Right atrium auricular region (tissue), 2 donors: Measurements from ENCODE around the gene DNM1. TPM values are rescaled to one million over a fixed set of nuclear protein-coding genes. Genes with fewer than 3 reads are reported as not detected.

Source experiments
- DNase-seq: peaks from one replicate; pipeline ENCODE4 v3.0.0-alpha.2; 2019; ENCODE audit warnings: low spot score
- H3K27ac ChIP-seq, 2 donors: fragments of 200-600 bp; sonication (generic); 1 replicate in 1 of 2; 2 replicates in 1 of 2; pipeline ENCODE4 v1.5.1; 2016 to 2019
- H3K27me3 ChIP-seq, 2 donors: fragments of 200-600 bp; sonication (generic); one replicate each; pipeline versions ENCODE4 v1.5.1 to v1.6.0; 2017 to 2019
- H3K36me3 ChIP-seq: fragments of 200-600 bp; sonication (generic); one replicate; pipeline ENCODE4 v1.5.1; 2016
- H3K4me1 ChIP-seq, 2 donors: fragments of 200-600 bp; sonication (generic); one replicate each; pipeline versions ENCODE4 v1.5.1 to v1.6.0; 2017 to 2019
- H3K4me3 ChIP-seq, 2 donors: fragments of 200-600 bp; sonication (generic); 1 replicate in 1 of 2; 2 replicates in 1 of 2; pipeline ENCODE4 v1.5.1; 2017 to 2019; ENCODE audit warnings: mild to moderate bottlenecking in 1 of 2, moderate library complexity in 1 of 2
- H3K9me3 ChIP-seq, 2 donors: fragments of 200-600 bp; sonication (generic); one replicate each; pipeline ENCODE4 v1.5.1; 2019
- CTCF ChIP-seq, 2 donors: fragments of 200-600 bp; sonication (generic); IDR thresholded peaks; one replicate each; pipeline ENCODE4 v1.5.1; 2019; ENCODE audit warnings: antibody characterized with exemption in 2 of 2
- total RNA-seq, 2 donors: library from RNA; depleted of rRNA; stranded (reverse); fragments of >200 nt; gene quantifications; one replicate each; pipeline ENCODE4 v1.1.0, GENCODE V29; 2016

DNM1 gene
- total RNA-seq, 2 donors from 2014 or later, result 2.5 to 3.9 TPM

DNA sequence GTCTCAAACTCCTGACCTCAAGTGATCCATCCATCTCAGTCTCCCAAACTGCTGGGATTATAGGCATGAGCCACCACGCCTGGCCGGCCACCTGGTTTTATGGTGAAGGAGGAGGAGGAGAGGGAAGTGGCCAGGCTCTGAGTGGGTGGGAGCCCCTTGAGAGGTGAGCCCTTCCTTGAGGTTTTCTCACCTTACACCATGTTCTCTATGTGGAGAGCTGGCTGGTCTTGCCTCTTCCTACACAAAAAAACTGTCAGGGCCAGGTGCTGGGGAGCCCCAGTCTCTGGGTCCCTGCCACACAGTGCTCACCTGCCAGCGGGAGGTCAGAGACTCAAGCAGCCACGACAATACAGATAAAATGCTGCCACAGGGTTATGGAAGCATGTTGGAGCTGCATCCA is 91.0 kb downstream of the DNM1 start:
- no peak for DNase-seq
- no peak for TF ChIP-seq CTCF (IDR thresholded peaks at IDR 0.05)
- Histone ChIP-seq H3K4me3 (no peak overlapping the region), H3K27ac (no peak overlapping the region), H3K9me3 (no peaks in the 10 kb centered on the region), H3K27me3 (no peaks in the 10 kb centered on the region), H3K4me1 (peaks cover 0 to 3% of the 10 kb centered on the region in 2 donors), H3K36me3 (no peaks in the 10 kb centered on the region)

GRCh38 chr9:128296340-128297220 is 93.4 kb downstream of the DNM1 start:
- no peak for TF ChIP-seq CTCF (IDR thresholded peaks at IDR 0.05)
- Histone ChIP-seq H3K4me3 (no peak overlapping the region), H3K36me3 (no peaks in the 10 kb centered on the region), H3K9me3 (no peaks in the 10 kb centered on the region), H3K4me1 (peaks cover 0 to 3% of the 10 kb centered on the region in 2 donors), H3K27ac (no peak overlapping the region), H3K27me3 (no peaks in the 10 kb centered on the region)
- DNase-seq, result no peak

GRCh38 chr9:128297221-128297773 is 94.1 kb downstream of the DNM1 start:
- no peak for DNase-seq
- Histone ChIP-seq H3K9me3 (no peaks in the 10 kb centered on the region), H3K27ac (no peak overlapping the region), H3K36me3 (no peaks in the 10 kb centered on the region), H3K4me3 (no peak overlapping the region), H3K27me3 (no peaks in the 10 kb centered on the region), H3K4me1 (peaks cover 0 to 3% of the 10 kb centered on the region in 2 donors)
- TF ChIP-seq CTCF (IDR thresholded peaks at IDR 0.05), result no peak

GRCh38 chr9:128298535-128299482 is 95.6 kb downstream of the DNM1 start:
- TF ChIP-seq CTCF (IDR thresholded peaks at IDR 0.05), result no peak
- no peak for DNase-seq
- H3K27me3 ChIP-seq, result no peaks in the 10 kb centered on the region
- H3K4me1 ChIP-seq, result peaks cover 0 to 3% of the 10 kb centered on the region in 2 donors
- no peaks in the 10 kb centered on the region for H3K9me3 ChIP-seq
- no peak overlapping the region for H3K4me3 ChIP-seq
- no peaks in the 10 kb centered on the region for H3K36me3 ChIP-seq
- H3K27ac ChIP-seq, result no peak overlapping the region

DNA sequence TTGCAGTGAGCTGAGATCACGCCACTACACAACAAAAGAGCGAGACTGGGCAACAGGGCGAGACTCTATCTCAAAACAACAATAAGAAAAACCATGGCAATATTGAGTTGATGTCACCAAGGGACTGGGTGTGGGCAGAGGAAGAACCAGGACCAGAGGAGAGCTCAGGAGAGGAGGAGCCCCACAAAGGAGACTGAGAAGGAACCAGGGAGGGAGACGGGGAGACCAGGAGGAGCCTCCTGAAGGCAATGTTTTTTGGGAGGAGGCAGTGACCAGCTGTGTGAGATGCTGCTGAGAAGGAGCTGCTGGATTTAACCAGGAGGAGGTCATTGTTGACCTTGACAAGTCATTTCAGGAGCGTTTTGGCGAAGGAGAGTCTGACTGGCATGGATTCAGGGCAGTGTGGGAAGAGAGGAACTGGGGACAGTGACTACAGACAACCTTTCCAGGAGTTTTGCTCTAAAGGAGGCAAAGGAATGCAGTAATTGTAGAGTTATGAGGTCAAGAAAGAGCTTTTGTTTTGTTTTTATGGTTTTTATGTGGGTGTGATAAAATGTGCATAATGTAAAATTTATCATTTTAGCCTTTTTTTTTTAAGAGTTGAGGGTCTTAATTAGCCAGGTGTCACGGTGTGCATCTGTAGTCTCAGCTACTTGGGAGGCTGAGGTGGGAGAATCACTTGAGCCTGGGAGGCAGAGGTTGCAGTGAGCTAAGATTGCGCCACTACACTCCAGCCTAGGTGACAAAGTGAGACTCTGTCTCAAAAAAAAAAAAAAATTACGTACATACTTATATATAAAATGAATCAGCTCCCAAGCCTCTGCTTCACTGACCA is 101.2 kb downstream of the DNM1 start:
- Histone ChIP-seq H3K4me1 (no peaks in the 10 kb centered on the region), H3K9me3 (no peaks in the 10 kb centered on the region), H3K27me3 (no peaks in the 10 kb centered on the region), H3K4me3 (no peak overlapping the region), H3K27ac (no peak overlapping the region), H3K36me3 (peaks cover 2% of the 10 kb centered on the region)
- TF ChIP-seq CTCF (IDR thresholded peaks at IDR 0.05), result no peak
- no peak for DNase-seq
